Ectodermal cell (in vitro differentiated cells): ENCODE data around the gene PRH1.

Experiments used
- H3K27ac ChIP-seq: 2 replicates; pipeline ENCODE4 v1.7.0; 2013; ENCODE audit warnings: mild to moderate bottlenecking, low read depth, low read length; ENCODE audit not compliant: insufficient read depth, poor library complexity, severe bottlenecking
- H3K27me3 ChIP-seq: 2 replicates; pipeline ENCODE4 v1.7.0; 2013; ENCODE audit warnings: mild to moderate bottlenecking, low read length; ENCODE audit not compliant: insufficient read depth, control insufficient read depth, poor library complexity, severe bottlenecking
- H3K36me3 ChIP-seq: one replicate; pipeline ENCODE4 v1.7.0; 2013; ENCODE audit warnings: low read length; ENCODE audit not compliant: control insufficient read depth, insufficient read depth
- H3K4me1 ChIP-seq: one replicate; pipeline ENCODE4 v1.7.0; 2013; ENCODE audit warnings: low read length; ENCODE audit not compliant: control insufficient read depth, insufficient read depth
- H3K4me3 ChIP-seq: 2 replicates; pipeline ENCODE4 v1.7.0; 2013; ENCODE audit warnings: low read depth, low read length, control low read depth; ENCODE audit not compliant: insufficient read depth
- H3K9me3 ChIP-seq: 2 replicates; pipeline ENCODE4 v1.7.0; 2013; ENCODE audit warnings: mild to moderate bottlenecking, low read length, moderate library complexity; ENCODE audit not compliant: control insufficient read depth
- WGBS, 2 experiments: methylation state at CpG; one replicate each; pipeline ENCODE4 v1.1.7; 2013; ENCODE audit warnings: missing lambda C conversion rate in 2 of 2; 5-methylcytosine and 5-hydroxymethylcytosine counted together

The PRH1 gene

GRCh38 chr12:10896854-10897253 is 12.8 kb upstream of the PRH1 start:
- Histone ChIP-seq H3K36me3 (no peaks in the 10 kb centered on the region), H3K9me3 (no peaks in the 10 kb centered on the region), H3K4me3 (no peak overlapping the region), H3K27ac (no peak overlapping the region), H3K27me3 (no peaks in the 10 kb centered on the region), H3K4me1 (no peaks in the 10 kb centered on the region)
- WGBS, 2 experiments = 90 to 98% methylated on average over 4 to 5 of the region's 5 CpGs

GRCh38 chr12:10891937-10892336 is 7.9 kb upstream of the PRH1 start:
- Histone ChIP-seq H3K9me3 (no peaks in the 10 kb centered on the region), H3K27me3 (no peaks in the 10 kb centered on the region), H3K36me3 (no peaks in the 10 kb centered on the region), H3K4me1 (no peaks in the 10 kb centered on the region), H3K4me3 (no peak overlapping the region), H3K27ac (no peak overlapping the region)
- 98% methylated on average over 2 of the region's 2 CpGs for WGBS, 2 experiments

- no peak overlapping the region for H3K27ac ChIP-seq
- no peaks in the 10 kb centered on the region for H3K9me3 ChIP-seq
- no peaks in the 10 kb centered on the region for H3K27me3 ChIP-seq
- H3K4me1 ChIP-seq = no peaks in the 10 kb centered on the region
- H3K4me3 ChIP-seq = no peak overlapping the region
- H3K36me3 ChIP-seq = no peaks in the 10 kb centered on the region
Measured at GRCh38 chr12:10889226-10889625, 5.2 kb upstream of the PRH1 start.

- no peaks in the 10 kb centered on the region for H3K27me3 ChIP-seq
- no peak overlapping the region for H3K4me3 ChIP-seq
- 85 to 93% methylated on average over 2 of the region's 2 CpGs for WGBS, 2 experiments
- no peaks in the 10 kb centered on the region for H3K4me1 ChIP-seq
- no peak overlapping the region for H3K27ac ChIP-seq
- no peaks in the 10 kb centered on the region for H3K9me3 ChIP-seq
- no peaks in the 10 kb centered on the region for H3K36me3 ChIP-seq
Measured at GRCh38 chr12:10873378-10873777, 10.7 kb downstream of the PRH1 start.

- 89 to 96% methylated on average over 2 of the region's 2 CpGs for WGBS, 2 experiments
- H3K36me3 ChIP-seq = no peaks in the 10 kb centered on the region
- H3K4me3 ChIP-seq = no peak overlapping the region
- H3K27ac ChIP-seq = no peak overlapping the region
- no peaks in the 10 kb centered on the region for H3K27me3 ChIP-seq
- H3K9me3 ChIP-seq = no peaks in the 10 kb centered on the region
- H3K4me1 ChIP-seq = no peaks in the 10 kb centered on the region
Measured at GRCh38 chr12:10867381-10867780, 16.7 kb downstream of the PRH1 start.

GRCh38 chr12:10863512-10864218 is 20.4 kb downstream of the PRH1 start:
- WGBS, 2 experiments = 71 to 97% methylated on average over 1 to 2 of the region's 2 CpGs
- no peak overlapping the region for H3K27ac ChIP-seq
- H3K27me3 ChIP-seq = no peaks in the 10 kb centered on the region
- no peaks in the 10 kb centered on the region for H3K36me3 ChIP-seq
- no peaks in the 10 kb centered on the region for H3K9me3 ChIP-seq
- no peaks in the 10 kb centered on the region for H3K4me1 ChIP-seq
- H3K4me3 ChIP-seq = no peak overlapping the region

GRCh38 chr12:10861366-10861765 is 22.7 kb downstream of the PRH1 start:
- no peaks in the 10 kb centered on the region for H3K4me1 ChIP-seq
- peaks cover 4% of the 10 kb centered on the region for H3K36me3 ChIP-seq
- 94% methylated on average over 2 of the region's 2 CpGs for WGBS, 2 experiments

GRCh38 chr12:10855807-10856206 is 28.2 kb downstream of the PRH1 start:
- Histone ChIP-seq H3K4me1 (no peaks in the 10 kb centered on the region), H3K27me3 (no peaks in the 10 kb centered on the region), H3K27ac (no peak overlapping the region), H3K4me3 (no peak overlapping the region), H3K36me3 (peaks cover 10% of the 10 kb centered on the region), H3K9me3 (peaks cover 3% of the 10 kb centered on the region)
- 91 to 96% methylated on average over 2 of the region's 2 CpGs for WGBS, 2 experiments

More at GRCh38 chr12:10861366-10861765, 22.7 kb downstream of the PRH1 start:
- Histone ChIP-seq H3K27me3 (no peaks in the 10 kb centered on the region), H3K4me3 (no peak overlapping the region), H3K27ac (no peak overlapping the region), H3K9me3 (no peaks in the 10 kb centered on the region)

GRCh38 chr12:10853776-10854175 is 30.3 kb downstream of the PRH1 start:
- peaks cover 10% of the 10 kb centered on the region for H3K36me3 ChIP-seq
- H3K9me3 ChIP-seq = peaks cover 3% of the 10 kb centered on the region
- H3K27me3 ChIP-seq = no peaks in the 10 kb centered on the region
- no peak overlapping the region for H3K27ac ChIP-seq
- H3K4me3 ChIP-seq = no peak overlapping the region
- no peaks in the 10 kb centered on the region for H3K4me1 ChIP-seq
- 91 to 95% methylated on average over 2 of the region's 2 CpGs for WGBS, 2 experiments

GRCh38 chr12:10851243-10851858 is 32.7 kb downstream of the PRH1 start:
- WGBS, 2 experiments = 95 to 99% methylated on average over 4 of the region's 4 CpGs
- Histone ChIP-seq H3K4me1 (no peaks in the 10 kb centered on the region), H3K9me3 (peaks cover 3% of the 10 kb centered on the region), H3K27me3 (no peaks in the 10 kb centered on the region), H3K36me3 (peaks cover 5% of the 10 kb centered on the region), H3K4me3 (no peak overlapping the region), H3K27ac (no peak overlapping the region)
